Measurements from ENCODE around the gene MORN4.
A peak's percentile ranks its signal among the peaks of the same experiment; 100 is the strongest.
"Not testable (repeated sequence)": the region's sequence is repeated elsewhere in the genome, so short reads cannot be mapped to it uniquely, and the experiment has no call there.

Gene MORN4

GRCh38 chr10:97632949-97633884, at the start of gene MORN4:
MORN4 (minus strand) TSS chr10:97633500; CDS start chr10:97619653, 13,847 bp downstream.
- peak; percentile 94 for DNase-seq

DNA sequence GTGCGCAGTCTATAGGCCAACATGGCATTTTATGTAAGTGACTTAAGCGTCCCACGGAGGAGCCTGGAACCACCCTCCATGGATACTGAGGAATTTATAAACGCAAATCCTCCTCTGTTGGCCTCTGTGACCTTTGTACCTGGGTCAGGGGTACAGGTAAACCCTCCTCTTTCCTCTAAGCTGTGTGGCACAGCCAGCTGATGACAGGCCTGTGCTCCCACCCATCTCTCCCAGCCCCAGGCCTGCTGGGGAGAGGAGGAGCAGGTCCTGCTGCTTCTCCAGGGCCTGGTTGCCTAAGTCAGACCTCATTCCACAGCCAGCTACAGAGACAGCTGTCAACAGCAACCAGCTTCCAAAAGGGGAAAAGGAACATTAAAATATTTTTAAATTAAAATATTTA, 48.7 kb upstream of the MORN4 start:
- DNase-seq: no peak

GRCh38 chr10:97679594-97679993, 46.3 kb upstream of the MORN4 start:
- no peak for DNase-seq

- DNase-seq: peak; percentile 48
Measured at GRCh38 chr10:97676770-97677581, 43.7 kb upstream of the MORN4 start.

- no peak for DNase-seq
Measured at GRCh38 chr10:97675222-97675621, 41.9 kb upstream of the MORN4 start.

DNA sequence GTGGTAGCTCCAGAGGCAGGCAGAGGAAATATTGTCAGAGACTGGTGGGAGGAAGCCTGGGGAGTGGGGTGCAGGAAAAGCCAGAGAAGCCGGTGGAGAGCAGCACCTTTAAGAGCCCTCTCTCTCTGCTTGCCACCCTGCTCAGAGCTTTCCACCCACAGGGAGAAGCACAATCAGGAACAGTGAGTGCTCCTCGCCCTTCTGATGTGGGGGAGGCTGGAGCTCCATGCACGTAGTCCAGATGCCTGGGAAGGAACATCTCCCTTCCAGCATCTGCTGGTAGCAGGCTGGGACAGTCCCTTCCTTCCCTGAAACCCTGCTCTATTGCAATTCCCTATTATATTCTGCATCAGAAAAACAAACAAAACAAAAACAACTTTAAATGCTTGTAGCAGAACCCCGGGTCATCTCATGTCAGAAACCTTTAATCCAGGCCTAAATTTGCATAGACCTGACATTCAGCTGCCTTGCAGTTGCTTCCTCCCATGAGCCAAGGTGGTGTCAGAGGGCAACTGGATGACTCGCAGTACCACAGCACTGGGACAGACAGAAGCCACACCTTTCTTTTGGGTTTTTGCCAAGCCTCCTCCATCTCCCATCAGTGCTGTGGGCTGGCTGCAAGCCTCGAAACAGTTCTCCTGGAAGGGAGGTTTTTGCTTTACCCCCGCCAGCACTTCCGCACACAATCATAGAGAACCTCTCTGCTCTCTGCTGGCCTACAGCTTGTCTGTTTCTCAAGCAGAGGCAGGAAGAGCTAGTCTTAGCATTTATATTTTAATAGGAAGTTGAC, 40.6 kb upstream of the MORN4 start:
- peak; percentile 12 for DNase-seq

DNA sequence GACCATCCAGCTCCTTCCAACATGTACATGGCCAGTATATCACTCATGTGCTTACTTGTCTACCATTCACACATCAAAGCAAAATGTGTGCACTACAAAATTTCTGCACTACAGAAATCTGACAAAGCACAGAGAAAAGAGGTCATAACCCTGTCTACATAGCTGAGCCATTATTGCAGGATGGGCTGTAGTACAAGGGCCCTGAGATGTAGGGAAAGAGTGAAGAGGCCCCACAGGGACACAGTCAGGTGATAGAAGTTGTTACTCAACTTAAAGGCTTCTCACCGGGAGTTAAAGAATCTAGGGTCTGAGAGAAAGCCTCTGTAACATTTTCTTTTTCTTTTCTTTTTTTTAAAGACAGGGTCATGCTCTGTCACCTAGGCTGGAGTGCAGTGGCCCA, 36.3 kb upstream of the MORN4 start:
- DNase-seq: no peak

DNA sequence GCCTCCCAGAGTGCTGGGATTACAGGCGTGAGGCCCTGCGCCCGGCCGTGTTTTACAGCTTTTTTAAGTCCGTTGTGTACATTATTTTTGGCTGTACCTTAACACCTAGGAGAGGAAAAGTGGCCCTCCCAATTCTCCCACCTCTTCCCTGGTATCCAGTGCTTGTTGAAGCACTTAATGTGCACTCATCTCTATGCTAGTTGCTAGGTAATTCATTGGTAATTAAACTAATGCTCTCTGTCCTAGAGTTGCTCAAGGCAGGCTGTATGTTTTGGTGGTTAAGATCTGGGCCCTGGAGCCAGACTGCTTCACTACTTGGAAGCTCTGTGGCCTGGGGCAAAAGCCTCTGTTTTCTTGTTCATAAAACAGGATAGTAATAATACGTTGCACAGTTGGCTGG, 34.2 kb upstream of the MORN4 start:
- DNase-seq: no peak

DNA sequence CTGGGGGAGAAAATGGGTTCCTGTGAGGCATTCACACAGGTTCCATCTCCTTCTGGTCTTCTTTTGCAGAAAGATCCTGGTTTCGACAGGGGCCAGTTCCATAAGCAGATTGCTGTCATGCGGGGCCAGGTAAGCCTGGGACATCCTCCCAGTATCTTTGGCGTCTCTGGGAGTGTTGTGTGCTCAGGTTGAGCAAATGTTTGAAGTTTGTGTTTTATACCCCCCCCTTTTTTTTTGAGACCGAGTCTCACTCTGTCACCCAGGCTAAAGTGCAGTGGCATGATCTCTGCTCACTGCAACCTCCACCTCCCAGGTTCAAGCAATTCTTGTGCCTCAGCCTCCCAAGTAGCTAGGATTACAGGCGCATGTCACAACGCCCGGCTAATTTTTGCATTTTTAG, 33.7 kb upstream of the MORN4 start:
- DNase-seq: no peak

DNA sequence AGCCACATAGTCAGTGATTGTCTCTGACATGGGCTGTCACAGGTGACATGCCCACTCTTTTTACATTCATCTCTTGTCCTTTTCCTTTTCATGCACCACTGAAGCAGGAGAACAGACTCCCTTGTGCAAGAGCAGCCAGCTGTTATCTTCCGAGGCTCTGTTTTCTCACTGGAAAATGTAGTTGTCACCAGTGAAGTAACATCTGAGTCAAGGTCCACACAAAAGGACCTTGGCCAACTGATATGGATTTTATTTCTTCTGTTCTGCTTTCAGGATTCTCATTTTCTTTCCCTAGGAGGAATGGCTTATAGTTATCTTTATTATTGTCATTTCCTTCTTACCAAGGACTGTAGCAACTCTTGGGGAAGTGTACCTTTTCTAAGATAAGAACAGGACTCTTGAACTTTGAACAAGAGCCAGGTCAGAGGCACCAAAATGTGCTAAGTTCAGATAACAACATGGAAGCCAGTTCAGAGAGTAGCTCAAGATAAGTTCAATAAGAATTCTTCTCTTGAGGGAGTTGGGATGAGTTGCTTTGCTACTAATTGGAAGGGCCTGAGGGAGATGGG, 31.1 kb upstream of the MORN4 start:
- no peak for DNase-seq

- no peak for DNase-seq
Measured at GRCh38 chr10:97659589-97659988, 26.3 kb upstream of the MORN4 start.

DNA sequence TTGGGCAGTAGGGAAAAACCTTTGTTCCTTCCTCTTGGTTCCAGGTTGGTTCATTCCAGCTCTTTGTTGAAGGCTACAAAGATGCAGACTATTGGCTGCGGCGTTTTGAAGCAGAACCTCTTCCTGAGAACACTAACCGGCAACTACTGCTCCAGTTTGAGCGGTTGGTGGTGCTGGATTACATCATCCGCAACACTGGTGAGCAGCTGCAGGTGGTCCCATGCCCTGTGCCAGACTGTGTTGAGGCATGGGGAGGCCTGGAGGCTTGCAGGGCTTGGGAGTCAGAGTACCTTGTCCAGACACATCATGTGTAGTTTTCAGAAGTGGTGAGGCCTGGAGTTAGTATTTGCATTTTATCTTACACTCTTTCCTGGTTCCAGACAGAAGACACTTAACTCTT, 23.5 kb upstream of the MORN4 start:
- DNase-seq: no peak

GRCh38 chr10:97651773-97652172, 18.5 kb upstream of the MORN4 start:
- no peak for DNase-seq

- DNase-seq: no peak
Measured at GRCh38 chr10:97650726-97651125, 17.4 kb upstream of the MORN4 start.

DNA sequence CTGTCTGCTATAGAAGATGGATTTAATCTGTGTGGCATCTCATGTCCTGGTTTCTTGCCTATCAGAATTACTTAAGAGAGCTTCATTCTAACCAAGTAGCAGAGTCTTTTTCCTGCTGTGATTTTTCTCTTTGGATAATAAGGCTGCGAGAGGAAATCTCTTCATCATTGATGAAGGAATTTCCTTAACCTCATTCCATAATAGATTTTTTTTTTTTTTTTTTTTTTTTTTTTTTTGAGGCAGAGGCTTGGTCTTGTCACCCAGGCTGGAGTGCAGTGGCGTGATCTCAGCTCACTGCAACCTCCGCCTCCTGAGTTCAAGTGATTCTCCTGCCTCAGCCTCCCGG, 16.1 kb upstream of the MORN4 start:
- DNase-seq: not testable (repeated sequence)

GRCh38 chr10:97648562-97649404, 15.5 kb upstream of the MORN4 start:
- DNase-seq: peak; percentile 53

DNA sequence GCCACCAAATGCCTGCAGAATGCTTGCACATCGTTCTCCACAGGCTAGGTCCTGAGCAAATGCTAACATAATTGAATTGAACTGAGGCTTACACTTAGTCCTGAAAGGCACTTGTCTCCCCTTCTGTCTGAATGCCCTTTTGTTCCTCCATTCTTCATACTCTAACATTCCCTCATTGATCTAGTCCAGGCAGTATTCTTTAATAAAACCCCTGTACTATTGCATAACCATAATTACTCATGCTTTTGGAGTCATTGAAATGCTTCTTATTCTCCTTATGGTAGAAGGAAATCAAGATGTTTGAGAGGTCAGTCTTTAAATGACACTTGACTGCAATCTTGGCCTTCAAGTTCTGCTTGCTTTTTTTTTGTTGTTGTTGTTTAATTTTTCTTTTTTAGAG, 14.3 kb upstream of the MORN4 start:
- no peak for DNase-seq

DNA sequence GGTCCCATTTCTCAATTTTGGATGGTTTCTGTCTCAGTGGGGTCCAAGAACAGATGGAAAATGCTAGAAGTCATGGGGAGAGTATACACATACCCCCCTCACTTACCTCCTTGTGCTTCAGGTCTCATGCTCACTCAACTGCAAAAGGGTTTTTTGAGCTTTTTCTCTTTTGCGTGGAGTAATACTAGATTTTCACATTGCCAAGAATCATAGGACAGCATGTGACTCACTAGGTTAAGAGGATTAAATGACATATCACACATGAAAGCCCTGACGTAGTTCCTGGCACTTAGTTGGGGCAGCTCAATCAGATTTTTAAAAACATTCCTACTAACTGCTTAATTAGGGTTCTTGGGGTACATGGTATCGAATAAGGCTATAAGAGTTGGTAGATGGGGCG, 11.6 kb upstream of the MORN4 start:
- DNase-seq: no peak

- DNase-seq: no peak
Measured at GRCh38 chr10:97643441-97643985, 10.2 kb upstream of the MORN4 start.

GRCh38 chr10:97642471-97643159, 9.3 kb upstream of the MORN4 start:
- not testable (repeated sequence) for DNase-seq
